ENCODE measurements around the gene OR4K17.
"Not testable (repeated sequence)": the region's sequence is repeated elsewhere in the genome, so short reads cannot be mapped to it uniquely, and the experiment has no call there.

OR4K17 gene, protein sequence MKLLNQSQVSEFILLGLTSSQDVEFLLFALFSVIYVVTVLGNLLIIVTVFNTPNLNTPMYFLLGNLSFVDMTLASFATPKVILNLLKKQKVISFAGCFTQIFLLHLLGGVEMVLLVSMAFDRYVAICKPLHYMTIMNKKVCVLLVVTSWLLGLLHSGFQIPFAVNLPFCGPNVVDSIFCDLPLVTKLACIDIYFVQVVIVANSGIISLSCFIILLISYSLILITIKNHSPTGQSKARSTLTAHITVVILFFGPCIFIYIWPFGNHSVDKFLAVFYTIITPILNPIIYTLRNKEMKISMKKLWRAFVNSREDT

DNA sequence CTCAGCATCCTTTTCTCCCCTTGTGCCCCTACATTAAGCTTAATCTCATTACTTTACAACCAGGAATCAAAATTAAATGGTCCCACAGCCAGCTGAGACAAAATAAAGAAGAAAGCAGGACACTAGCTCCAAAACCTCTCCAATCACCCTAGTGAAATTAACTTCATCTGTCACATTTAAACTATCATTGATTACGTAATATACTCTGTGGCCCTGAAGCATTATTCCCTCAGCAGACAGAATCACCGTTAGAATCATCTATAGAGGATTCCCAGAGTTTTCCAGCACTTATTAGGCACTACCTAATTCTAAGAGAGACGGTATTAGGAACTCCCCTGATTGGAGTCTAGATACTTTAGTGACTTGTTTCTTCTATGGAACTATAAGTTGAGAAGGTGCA, at the start of gene OR4K17:
Gene OR4K17, plus strand, starts transcription at position 302 of the 400 bp plus-strand sequence. CDS start 6,761 bp downstream, outside the sequence.
- no peak for DNase-seq (ENCODE audit: low spot score)

DNA sequence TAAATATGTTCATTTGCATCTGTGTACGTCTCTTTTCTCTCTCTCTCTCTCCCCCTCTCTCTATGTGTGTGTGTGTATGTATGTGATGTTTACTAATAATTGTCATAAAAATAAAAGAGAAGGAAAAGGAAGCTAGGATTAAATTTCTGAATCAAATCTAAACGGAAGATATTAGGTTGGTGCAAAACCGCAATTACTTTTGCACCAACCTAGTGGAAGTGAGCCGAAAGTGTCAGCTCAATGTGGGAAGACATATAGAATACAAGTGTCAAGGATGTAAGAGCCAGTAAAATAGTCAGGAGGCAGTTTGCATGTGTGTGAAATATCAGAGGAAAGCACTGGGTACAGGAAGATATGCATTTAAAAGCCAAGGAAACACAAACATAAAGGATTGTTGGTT, 18.5 kb upstream of the OR4K17 start:
- no peak for DNase-seq (ENCODE audit: low spot score)

DNA sequence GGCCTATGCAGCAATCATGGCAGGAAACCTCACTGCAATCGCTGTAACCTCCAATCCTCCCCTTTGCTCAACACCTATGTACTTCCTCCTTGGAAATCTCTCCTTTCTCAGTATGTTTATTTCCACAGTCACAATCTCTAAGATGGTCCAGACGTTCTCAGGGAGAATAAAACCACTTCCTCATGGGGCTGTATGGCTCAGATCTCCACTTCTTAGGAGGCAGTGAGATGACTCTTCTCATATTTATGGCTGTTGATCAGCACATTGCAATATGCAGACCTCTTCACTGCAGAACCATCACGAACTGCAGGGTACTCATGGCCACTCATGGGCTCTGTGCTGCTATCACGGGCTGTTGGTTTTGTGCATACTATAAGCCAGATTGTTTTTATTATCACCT, 17.1 kb upstream of the OR4K17 start:
- DNase-seq (ENCODE audit: low spot score): no peak

DNA sequence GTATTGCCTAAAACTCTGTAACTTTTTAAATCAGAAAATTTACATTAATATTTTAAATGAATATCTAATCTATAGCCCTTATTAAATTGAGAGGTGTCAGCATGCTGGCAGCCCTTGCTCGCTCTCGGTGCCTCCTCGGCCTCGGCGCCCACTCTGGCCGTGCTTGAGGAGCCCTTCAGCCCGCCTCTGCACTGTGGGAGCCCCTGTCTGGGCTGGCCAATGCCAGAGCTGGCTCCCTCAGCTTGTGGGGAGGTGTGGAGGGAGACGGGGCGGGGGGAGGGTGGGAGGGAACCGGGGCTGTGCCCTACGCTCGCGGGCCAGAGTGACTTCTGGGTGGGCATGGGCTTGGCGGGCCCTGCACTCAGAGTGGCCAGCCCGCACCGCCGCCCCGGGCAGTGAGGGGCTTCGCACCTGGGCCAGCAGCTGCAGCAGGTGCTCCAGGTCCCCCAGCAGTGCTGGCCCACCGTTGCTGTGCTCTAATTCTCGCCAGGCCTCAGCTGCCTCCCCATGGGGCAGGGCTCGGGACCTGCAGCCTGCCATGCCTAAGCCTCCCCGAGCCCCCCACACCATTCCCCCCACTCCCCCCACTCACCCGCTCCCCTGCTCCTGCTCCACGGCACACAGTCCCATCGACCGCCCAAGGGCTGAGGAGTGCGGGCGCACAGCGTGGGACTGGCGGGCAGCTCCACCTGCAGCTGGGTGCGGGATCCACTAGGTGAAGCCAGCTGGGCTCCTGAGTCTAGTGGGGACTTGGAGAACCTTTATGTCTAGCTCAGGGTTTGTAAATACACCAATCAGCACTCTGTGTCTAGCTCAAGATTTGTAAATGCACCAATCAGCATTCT, 11.4 kb upstream of the OR4K17 start:
- DNase-seq (ENCODE audit: low spot score): not testable (repeated sequence)

DNA sequence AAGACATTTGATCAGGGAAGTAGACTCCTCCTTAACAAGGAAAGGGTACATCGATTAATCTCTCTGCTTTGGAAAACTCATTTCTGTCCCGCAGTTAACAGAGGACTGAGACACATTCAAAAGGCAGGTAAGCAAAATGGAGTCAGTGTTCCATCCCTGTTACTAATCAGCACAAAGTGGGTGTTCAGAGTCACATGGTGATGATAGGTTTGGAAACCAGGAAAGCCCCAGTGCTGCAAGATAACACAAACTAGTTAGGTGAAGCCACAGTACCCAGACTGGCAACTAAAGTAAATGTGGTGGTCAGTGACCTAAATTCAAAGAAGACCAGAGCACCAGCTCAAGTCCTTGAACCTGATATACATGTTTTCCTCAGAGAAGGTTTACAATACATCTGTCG, 1.8 kb downstream of the OR4K17 start:
- DNase-seq (ENCODE audit: low spot score): no peak

DNA sequence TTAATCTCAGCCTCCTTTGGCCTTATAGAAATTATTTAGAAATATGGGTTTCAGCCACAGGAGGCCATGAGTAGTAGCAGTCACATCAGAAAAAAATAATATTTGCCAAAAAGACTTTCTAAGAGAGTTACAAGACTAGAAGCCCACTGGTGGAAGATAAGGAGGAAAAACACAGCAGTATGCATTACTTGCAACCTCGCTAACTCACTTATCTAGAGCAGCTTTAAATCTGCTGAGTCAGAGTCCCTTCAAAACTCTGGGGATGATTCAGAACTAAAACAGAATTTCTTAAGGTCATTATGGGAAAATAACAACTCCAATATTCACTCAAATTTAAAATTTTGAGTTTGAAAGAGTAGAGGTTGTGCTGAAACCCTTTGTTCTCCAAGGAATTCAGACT, 6.2 kb downstream of the OR4K17 start:
- DNase-seq (ENCODE audit: low spot score): no peak

DNA sequence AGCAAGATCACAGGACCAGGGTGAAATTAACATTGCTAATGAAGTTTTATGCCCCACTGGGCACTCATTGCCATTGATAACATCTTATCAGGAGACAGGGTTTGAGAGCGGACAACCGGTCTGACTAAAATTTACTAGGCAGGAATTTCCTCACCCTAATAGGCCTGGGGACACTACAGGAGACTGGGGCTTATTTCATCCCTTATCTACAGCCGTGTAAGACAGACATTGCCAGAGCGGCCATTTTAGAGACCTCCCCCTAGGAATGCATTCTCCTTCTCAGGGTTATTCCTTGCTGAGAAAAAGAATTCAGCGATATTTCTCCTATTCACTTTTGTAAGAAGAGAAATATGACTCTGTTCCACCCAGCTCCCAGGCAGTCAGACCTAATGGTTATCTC, 8.3 kb downstream of the OR4K17 start:
- DNase-seq (ENCODE audit: low spot score): no peak

DNA sequence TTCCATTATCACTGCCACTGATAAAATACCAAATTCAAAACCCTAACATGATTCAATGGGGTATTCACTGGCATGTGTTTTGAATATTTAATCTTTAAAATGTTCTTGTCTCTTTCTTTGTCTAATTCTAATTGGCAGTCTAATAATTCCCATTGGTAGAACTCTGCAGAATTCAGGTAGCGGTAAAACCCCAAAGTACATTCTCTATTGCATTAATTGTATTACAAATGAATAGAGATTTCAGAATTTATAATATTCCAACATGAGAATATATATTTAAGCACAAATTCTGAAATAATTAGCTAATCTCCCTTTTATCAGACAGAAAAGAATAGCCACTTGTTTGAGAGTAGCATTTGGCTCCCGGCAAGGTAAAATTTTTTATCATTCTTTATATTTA, 28.0 kb downstream of the OR4K17 start, which contains the start of gene OR4N5:
Gene OR4N5, plus strand, starts transcription at position 301 of the 400 bp plus-strand sequence. CDS start 4,916 bp downstream, outside the sequence.
- no peak for DNase-seq (ENCODE audit: low spot score)

DNA sequence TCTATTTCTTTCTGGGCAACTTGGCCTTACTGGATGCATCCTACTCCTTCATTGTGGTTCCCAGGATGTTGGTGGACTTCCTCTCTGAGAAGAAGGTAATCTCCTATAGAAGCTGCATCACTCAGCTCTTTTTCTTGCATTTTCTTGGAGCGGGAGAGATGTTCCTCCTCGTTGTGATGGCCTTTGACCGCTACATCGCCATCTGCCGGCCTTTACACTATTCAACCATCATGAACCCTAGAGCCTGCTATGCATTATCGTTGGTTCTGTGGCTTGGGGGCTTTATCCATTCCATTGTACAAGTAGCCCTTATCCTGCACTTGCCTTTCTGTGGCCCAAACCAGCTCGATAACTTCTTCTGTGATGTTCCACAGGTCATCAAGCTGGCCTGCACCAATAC, 33.4 kb downstream of the OR4K17 start:
- DNase-seq (ENCODE audit: low spot score): no peak

DNA sequence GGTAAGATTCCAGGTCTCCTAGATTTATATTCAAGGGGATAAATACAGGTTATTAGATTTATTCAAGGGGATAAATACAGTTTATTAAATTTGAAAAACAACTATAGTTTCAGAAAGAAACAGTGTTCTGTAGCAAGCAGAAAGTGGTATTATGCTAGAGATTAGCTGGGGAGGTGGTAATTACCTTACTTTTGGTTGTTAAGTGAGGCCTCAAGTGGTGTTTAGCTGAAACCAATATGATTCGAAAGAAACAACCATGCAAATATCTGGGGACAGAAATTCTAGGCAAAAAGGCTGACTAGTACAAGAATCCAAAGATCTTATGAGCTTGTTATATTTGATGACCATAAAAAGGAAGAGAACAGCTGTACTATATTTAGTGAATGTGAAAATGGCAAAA, 34.3 kb downstream of the OR4K17 start:
- no peak for DNase-seq (ENCODE audit: low spot score)

DNA sequence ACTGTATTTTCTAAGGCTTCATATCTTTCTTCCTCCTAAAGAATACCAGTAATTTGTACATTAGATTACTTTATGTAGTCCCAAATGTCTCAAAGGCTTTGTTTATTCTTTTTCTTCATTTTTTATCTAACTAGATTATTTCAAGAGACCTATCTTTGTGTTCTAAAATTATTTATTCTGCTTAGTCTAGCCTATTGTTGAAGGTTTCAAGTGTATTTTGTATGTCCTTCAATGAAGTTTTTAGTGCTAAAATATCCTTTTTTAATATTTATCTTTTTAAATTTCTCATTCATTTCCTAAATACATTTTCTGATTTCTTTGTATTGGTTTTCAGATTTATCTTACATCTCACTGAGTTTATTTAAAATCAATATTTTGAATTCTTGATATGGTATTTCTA, 53.9 kb downstream of the OR4K17 start:
- DNase-seq (ENCODE audit: low spot score): no peak

DNA sequence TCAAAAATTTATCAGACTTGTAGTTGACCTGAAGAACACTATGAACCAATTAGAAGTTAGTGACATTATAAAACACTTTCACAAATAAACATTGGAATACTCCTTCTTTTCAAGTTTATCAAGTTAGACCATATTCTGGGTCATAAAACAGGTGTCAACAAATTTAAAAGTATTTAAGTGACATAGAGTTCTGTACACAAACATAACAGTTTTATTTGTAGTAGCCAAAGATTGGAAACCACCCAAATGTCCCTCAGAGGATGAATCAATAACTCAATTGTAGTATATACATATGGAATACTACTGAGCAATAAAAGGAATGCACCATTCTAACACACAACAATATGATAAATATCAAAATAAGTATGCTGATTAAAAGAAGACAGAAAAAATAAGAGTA, 56.6 kb downstream of the OR4K17 start:
- no peak for DNase-seq (ENCODE audit: low spot score)

DNA sequence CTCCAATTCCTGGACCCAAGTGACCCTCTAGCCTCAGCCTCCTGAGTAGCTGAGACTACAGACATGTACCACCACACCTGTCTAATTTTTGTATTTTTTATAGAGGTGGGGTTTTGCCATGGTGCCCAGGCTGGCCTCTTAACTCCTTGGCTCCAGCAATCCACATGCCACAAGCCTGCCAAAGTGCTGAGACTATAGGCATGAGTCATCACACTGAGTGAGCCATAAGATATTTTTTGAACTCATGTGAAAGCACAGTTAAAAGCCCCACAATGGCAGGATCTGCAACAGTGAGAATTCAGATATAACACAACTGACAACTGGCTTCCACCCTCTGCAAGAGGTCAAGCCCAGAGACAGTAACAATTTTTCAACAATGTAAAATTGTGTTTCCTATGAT, 59.3 kb downstream of the OR4K17 start:
- DNase-seq (ENCODE audit: low spot score): not testable (repeated sequence)
